GM10847 (cell line): ENCODE results near the gene ZNF276.

Experiments
- POLR2A ChIP-seq: IDR thresholded peaks from 2 replicates; pipeline ENCODE4 v1.6.1; 2011; ENCODE audit not compliant: insufficient read length; ENCODE audit errors: extremely low read depth

The ZNF276 gene

GRCh38 chr16:89708481-89708931 lies 12.8 kb upstream of the ZNF276 start:
- TF ChIP-seq POLR2A = no peak

GRCh38 chr16:89709166-89709565 lies 12.2 kb upstream of the ZNF276 start:
- TF ChIP-seq POLR2A = no peak

GRCh38 chr16:89709716-89710432 lies 11.5 kb upstream of the ZNF276 start:
- TF ChIP-seq POLR2A = no peak

- TF ChIP-seq POLR2A = no peak
These were observed 10.4 kb upstream of the ZNF276 start for GRCh38 chr16:89710709-89711564.

- peak; percentile 56 for TF ChIP-seq POLR2A
These were observed 9.6 kb upstream of the ZNF276 start for GRCh38 chr16:89711601-89712273.

- TF ChIP-seq POLR2A = no peak
These were observed 9.0 kb upstream of the ZNF276 start for GRCh38 chr16:89712274-89712781.

- TF ChIP-seq POLR2A = no peak
These were observed 4.8 kb upstream of the ZNF276 start for GRCh38 chr16:89716493-89716892.

- TF ChIP-seq POLR2A = no peak
These were observed 4.2 kb upstream of the ZNF276 start for GRCh38 chr16:89716916-89717687.

- no peak for TF ChIP-seq POLR2A
These were observed 3.4 kb upstream of the ZNF276 start for GRCh38 chr16:89717688-89718505.

- TF ChIP-seq POLR2A = no peak
These were observed 855 bp upstream of the ZNF276 start for GRCh38 chr16:89720551-89720812.

GRCh38 chr16:89721546-89722391 lies 432 bp downstream of the ZNF276 start:
- TF ChIP-seq POLR2A = peak; percentile 31

- no peak for TF ChIP-seq POLR2A
These were observed 1.3 kb downstream of the ZNF276 start for GRCh38 chr16:89722392-89723278.
